ENCODE measurements around the gene DEPDC5. TPM values are rescaled to one million over a fixed set of nuclear protein-coding genes. Genes with fewer than 3 reads are reported as not detected.

The DEPDC5 gene
- total and polyA plus RNA-seq, 2 of the 8 experiments (the other 6 are each of a cell fraction or from before 2014, with no cell fraction given), result 18.3 to 26.5 TPM

DNA sequence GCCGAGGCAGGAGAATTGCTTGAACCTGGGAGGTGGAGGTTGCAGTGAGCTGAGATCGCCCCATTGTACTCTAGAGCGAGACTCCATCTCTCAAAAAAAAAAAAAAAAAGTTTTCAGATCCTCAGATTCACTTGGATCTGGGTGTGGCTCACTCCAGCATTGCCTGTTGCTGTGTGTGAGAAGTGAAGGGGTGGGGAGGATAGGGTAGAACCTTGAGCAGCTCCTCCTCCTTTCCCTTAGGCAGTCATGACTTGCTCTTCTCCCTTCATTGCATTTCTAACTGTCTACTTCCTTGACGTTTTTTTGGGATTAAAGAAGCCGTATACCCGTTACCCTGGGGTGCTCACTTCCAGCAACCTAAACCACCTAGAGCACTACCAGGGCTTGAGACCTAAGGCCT lies 127.4 kb downstream of the DEPDC5 start (continued):
- TF ChIP-seq SAP30 (IDR thresholded peaks at IDR 0.05; ENCODE audit: insufficient read depth, insufficient replicate concordance, low read length), result no peak
